HepG2 (cell line): ENCODE data around the gene ROM1. TPM values are rescaled to one million over a fixed set of nuclear protein-coding genes. Genes with fewer than 3 reads are reported as not detected.

ENCODE experiments used
- BATF2 ChIP-seq: sonication (generic); formaldehyde crosslinking; IDR thresholded peaks from 2 replicates; pipeline ENCODE4 v1.8.0; 2022; ENCODE audit warnings: mild to moderate bottlenecking, missing genetic modification reagents, moderate library complexity
- BRCA1 ChIP-seq: sonication (generic); formaldehyde crosslinking; IDR thresholded peaks from 2 replicates; pipeline ENCODE4 v1.4.0; 2020; ENCODE audit warnings: missing genetic modification reagents
- FOXK2 ChIP-seq: fragments of 450-650 bp; IDR thresholded peaks from 2 replicates; pipeline ENCODE4 v1.6.1; 2016
- KIAA2018 ChIP-seq: sonication (generic); formaldehyde crosslinking; IDR thresholded peaks from 2 replicates; pipeline ENCODE4 v1.5.0; 2020; ENCODE audit warnings: mild to moderate bottlenecking, missing genetic modification reagents, borderline replicate concordance
- KLF12 ChIP-seq: sonication (generic); formaldehyde crosslinking; IDR thresholded peaks from 2 replicates; pipeline ENCODE4 v1.4.0; 2020; ENCODE audit warnings: missing genetic modification reagents, borderline replicate concordance
- ONECUT2 ChIP-seq: sonication (generic); formaldehyde crosslinking; IDR thresholded peaks from 2 replicates; pipeline ENCODE4 v1.4.0; 2020; ENCODE audit warnings: missing genetic modification reagents
- TSC22D2 ChIP-seq: sonication (generic); formaldehyde crosslinking; IDR thresholded peaks from 2 replicates; pipeline ENCODE4 v1.5.1; 2020; ENCODE audit warnings: missing genetic modification reagents, mild to moderate bottlenecking, borderline replicate concordance
- ZBED4 ChIP-seq: sonication (generic); formaldehyde crosslinking; IDR thresholded peaks from 2 replicates; pipeline ENCODE4 v1.4.0; 2020; ENCODE audit warnings: missing genetic modification reagents, borderline replicate concordance
- ZEB1 ChIP-seq: IDR thresholded peaks from 2 replicates; pipeline ENCODE4 v1.6.1; 2012; ENCODE audit warnings: mild to moderate bottlenecking, low read depth, inconsistent platforms; ENCODE audit not compliant: insufficient replicate concordance
- ZNF256 ChIP-seq: sonication (generic); formaldehyde crosslinking; conservative IDR thresholded peaks from 2 replicates; pipeline ENCODE4 v1.4.0; 2020; ENCODE audit warnings: missing genetic modification reagents
- polyA plus RNA-seq, 8 experiments: library from polyadenylated mRNA; depleted of rRNA in 3 of 8; stranded (reverse) in 7 of 8; unstranded in 1 of 8; fragments of >200 nt; fragmentation: Illumina TruSeq in 4 of 8; extraction: Trizol in 4 of 8; gene quantifications; 2 replicates each; pipeline versions ENCODE4 v1.2.1 to v1.2.3, GENCODE V29; 2011 to 2016; ENCODE audit warnings: low read depth in 4 of 8, missing spikeins in 1 of 8, mixed read lengths in 1 of 8; ENCODE audit not compliant: insufficient read depth in 1 of 8
- total RNA-seq, 5 experiments: library from RNA; depleted of rRNA; stranded (reverse); fragments of >200 nt; fragmentation: Illumina TruSeq; extraction: Trizol; gene quantifications; 2 replicates each; pipeline ENCODE4 v1.2.3, GENCODE V29; 2016; ENCODE audit warnings: low read depth in 1 of 5
- TF ChIP-seq, protein P1 (sequence below): sonication (generic); formaldehyde crosslinking; IDR thresholded peaks from 2 replicates; pipeline ENCODE4 v1.8.0; 2022; ENCODE audit warnings: missing genetic modification reagents, low read depth, mild to moderate bottlenecking, borderline replicate concordance
- TF ChIP-seq, protein P2 (sequence below): sonication (generic); formaldehyde crosslinking; IDR thresholded peaks from 2 replicates; pipeline ENCODE4 v1.8.0; 2022; ENCODE audit warnings: missing genetic modification reagents, mild to moderate bottlenecking, borderline replicate concordance

Gene ROM1
- total and polyA plus RNA-seq, 2 of the 13 experiments (the other 11 are each of a cell fraction or from before 2014, with no cell fraction given) = 1.2 to 2.4 TPM

DNA sequence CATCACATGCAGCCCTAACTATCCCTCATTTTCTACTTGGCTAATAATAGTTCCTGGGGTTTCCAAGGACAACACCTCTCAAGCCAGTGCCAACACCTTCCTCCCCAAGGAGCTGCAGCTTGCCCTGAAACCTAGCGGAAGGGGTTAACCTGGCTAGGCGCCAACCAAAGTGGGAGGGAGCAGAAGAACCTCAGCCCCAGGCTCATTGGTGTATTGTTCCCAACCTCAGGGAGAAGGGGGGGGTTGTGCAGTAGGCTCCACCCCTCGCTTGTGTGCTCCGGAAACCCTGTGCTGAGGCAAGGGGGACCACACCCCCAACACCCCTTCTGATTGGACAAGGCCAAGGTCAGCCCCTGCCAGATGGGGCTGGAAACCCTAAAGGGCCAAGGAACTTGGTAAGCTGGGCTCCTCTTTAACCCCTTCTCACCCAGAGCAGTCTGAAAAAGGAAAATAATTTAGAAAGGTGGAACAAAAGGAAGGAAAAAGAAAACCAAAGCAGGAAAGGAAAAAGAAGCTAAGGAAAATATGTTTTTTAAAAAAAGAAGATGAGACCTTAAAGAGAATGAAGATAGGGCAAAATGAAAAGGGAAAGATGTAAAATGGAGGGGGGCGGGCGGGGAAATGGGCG, 13.9 kb upstream of the ROM1 start (continued):
- no peak for TF ChIP-seq ZBED4
- TF ChIP-seq ZNF256 (CRISPR knock-in tag) = no peak
- TF ChIP-seq, protein P1, sequence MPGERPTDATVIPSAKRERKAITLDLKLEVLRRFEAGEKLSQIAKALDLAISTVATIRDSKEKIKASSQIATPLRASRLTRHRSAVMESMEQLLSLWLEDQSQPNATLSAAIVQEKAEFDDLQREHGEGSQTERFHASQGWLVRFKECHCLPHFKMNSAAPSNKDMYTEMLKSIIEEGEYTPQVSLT (CRISPR knock-in tag) = no peak
- no peak for TF ChIP-seq ONECUT2
- TF ChIP-seq, protein P2, sequence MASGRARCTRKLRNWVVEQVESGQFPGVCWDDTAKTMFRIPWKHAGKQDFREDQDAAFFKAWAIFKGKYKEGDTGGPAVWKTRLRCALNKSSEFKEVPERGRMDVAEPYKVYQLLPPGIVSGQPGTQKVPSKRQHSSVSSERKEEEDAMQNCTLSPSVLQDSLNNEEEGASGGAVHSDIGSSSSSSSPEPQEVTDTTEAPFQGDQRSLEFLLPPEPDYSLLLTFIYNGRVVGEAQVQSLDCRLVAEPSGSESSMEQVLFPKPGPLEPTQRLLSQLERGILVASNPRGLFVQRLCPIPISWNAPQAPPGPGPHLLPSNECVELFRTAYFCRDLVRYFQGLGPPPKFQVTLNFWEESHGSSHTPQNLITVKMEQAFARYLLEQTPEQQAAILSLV (CRISPR knock-in tag) = no peak
- TF ChIP-seq TSC22D2 = no peak
- TF ChIP-seq FOXK2 = peak; percentile 39; the same call in 1 of the 2 replicates
- TF ChIP-seq BRCA1 (CRISPR knock-in tag) = no peak
- TF ChIP-seq ZEB1 = no peak
- no peak for TF ChIP-seq KIAA2018 (CRISPR knock-in tag)
- peak; percentile 88 for TF ChIP-seq KLF12 (CRISPR knock-in tag)
- TF ChIP-seq BATF2 (CRISPR knock-in tag) = no peak
